ENCODE measurements around the gene ADGRG2.

ADGRG2 gene

GRCh38 chrX:19085666-19086065 is 36.6 kb downstream of the ADGRG2 start:
- ChIA-PET POLR2A (interaction anchor here (0.6 kb wide), 1 partner anchor 12 kb away, joined by 6 read pairs; no protein-coding TSS in a partner anchor), CTCF (no interaction called here)
- no peaks in the 10 kb centered on the region for H3K36me3 ChIP-seq (ENCODE audit: control insufficient read depth in 2 of 2, insufficient read depth in 1 of 2, low read length in 2 of 2)
- no peaks in the 10 kb centered on the region for H3K4me1 ChIP-seq (ENCODE audit: control insufficient read depth, insufficient read depth, low read length)
- TF ChIP-seq ZNF449 (tag by site-specific recombination; IDR thresholded peaks at IDR 0.05) (no peak), ZNF223 (tag by site-specific recombination; IDR thresholded peaks at IDR 0.05) (no peak), ZNF658 (tag by site-specific recombination; IDR thresholded peaks at IDR 0.05) (no peak), EGR2 (tag by site-specific recombination; IDR thresholded peaks at IDR 0.05; ENCODE audit: low read depth) (no peak)
- no peaks in the 10 kb centered on the region for H3K9me3 ChIP-seq (ENCODE audit: control insufficient read depth, insufficient read depth, low read depth, low read length)
- H3K4me3 ChIP-seq (ENCODE audit: low read depth, low read length): no peak overlapping the region
- H3K27ac ChIP-seq (ENCODE audit: extremely low read depth, low read depth, low read length): no peak overlapping the region

GRCh38 chrX:19075754-19076153 is 46.5 kb downstream of the ADGRG2 start:
- POLR2A ChIA-PET: no interaction called here
- CTCF ChIA-PET: no interaction called here
- H3K36me3 ChIP-seq (ENCODE audit: control insufficient read depth in 2 of 2, insufficient read depth in 1 of 2, low read length in 2 of 2): no peaks in the 10 kb centered on the region; a peak in 1 of 3 replicates

More at GRCh38 chrX:19075754-19076153, 46.5 kb downstream of the ADGRG2 start:
- no peak overlapping the region for H3K27ac ChIP-seq (ENCODE audit: extremely low read depth, low read depth, low read length)
- H3K9me3 ChIP-seq (ENCODE audit: control insufficient read depth, insufficient read depth, low read depth, low read length): no peaks in the 10 kb centered on the region
- no peak for TF ChIP-seq ZNF157 (tag by site-specific recombination; IDR thresholded peaks at IDR 0.05)
- no peak for TF ChIP-seq ZNF704 (tag by site-specific recombination; IDR thresholded peaks at IDR 0.05)
- TF ChIP-seq PRDM1 (tag by site-specific recombination; IDR thresholded peaks at IDR 0.05): no peak
- no peak for TF ChIP-seq ZNF555 (tag by site-specific recombination; conservative IDR thresholded peaks at IDR 0.05)
- TF ChIP-seq MZF1 (tag by site-specific recombination; IDR thresholded peaks at IDR 0.05; ENCODE audit: borderline replicate concordance): no peak
- no peak for TF ChIP-seq ZNF785 (tag by site-specific recombination; IDR thresholded peaks at IDR 0.05)
- no peak for TF ChIP-seq FEZF1 (tag by site-specific recombination; IDR thresholded peaks at IDR 0.05)
- no peak for TF ChIP-seq GFI1B (tag by site-specific recombination; IDR thresholded peaks at IDR 0.05)
- TF ChIP-seq ZNF626 (tag by site-specific recombination; IDR thresholded peaks at IDR 0.05): no peak
- no peak for TF ChIP-seq ZNF366 (tag by site-specific recombination; conservative IDR thresholded peaks at IDR 0.05)
- TF ChIP-seq ZBTB26 (tag by site-specific recombination; optimal IDR thresholded peaks at IDR 0.05): no peak
- TF ChIP-seq AEBP2 (tag by site-specific recombination; IDR thresholded peaks at IDR 0.05; ENCODE audit: borderline replicate concordance): no peak
- no peak for TF ChIP-seq ZBTB20 (tag by site-specific recombination; IDR thresholded peaks at IDR 0.05)
- TF ChIP-seq PRDM4 (tag by site-specific recombination; IDR thresholded peaks at IDR 0.05): no peak
- no peak for TF ChIP-seq ZNF776 (tag by site-specific recombination; IDR thresholded peaks at IDR 0.05; ENCODE audit: borderline replicate concordance)
- no peak for TF ChIP-seq ZNF2 (tag by site-specific recombination; IDR thresholded peaks at IDR 0.05)
- no peak for TF ChIP-seq ZBTB6 (tag by site-specific recombination; IDR thresholded peaks at IDR 0.05)
- no peak for TF ChIP-seq ZNF423 (tag by site-specific recombination; IDR thresholded peaks at IDR 0.05)
- no peaks in the 10 kb centered on the region for H3K4me1 ChIP-seq (ENCODE audit: control insufficient read depth, insufficient read depth, low read length)
- no peak overlapping the region for H3K4me3 ChIP-seq (ENCODE audit: low read depth, low read length)

All from HEK293 (cell line).